ENCODE measurements around the gene PIK3C3. TPM values are rescaled to one million over a fixed set of nuclear protein-coding genes. Genes with fewer than 3 reads are reported as not detected.

Gene PIK3C3
- total RNA-seq, 4 donors from 2014 or later, result 26.2 to 63.2 (median 30.8) TPM

DNA sequence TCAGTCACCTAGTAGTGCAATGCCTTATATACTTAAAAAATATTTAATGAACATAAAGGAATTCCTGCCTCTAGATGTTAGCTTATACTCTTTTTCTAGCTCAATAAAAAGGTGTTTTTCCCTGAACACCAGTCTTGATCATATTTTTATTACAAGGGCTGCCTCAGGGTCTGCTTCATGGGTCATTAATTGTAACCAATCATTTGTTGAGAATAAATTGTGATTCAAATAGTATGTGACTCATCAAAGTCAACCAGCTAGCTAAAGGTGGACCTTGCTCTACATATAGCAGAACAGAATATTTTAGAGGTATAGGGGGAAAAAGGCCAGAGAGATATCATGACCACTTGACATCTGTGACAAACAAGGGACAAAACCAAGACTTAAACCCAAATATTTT, 114.0 kb downstream of the PIK3C3 start:
- Histone ChIP-seq H3K27ac (no peak overlapping the region), H3K4me1 (no peaks in the 10 kb centered on the region), H3K4me3 (no peak overlapping the region), H3K36me3 (peaks cover 56% of the 10 kb centered on the region), H3K27me3 (no peaks in the 10 kb centered on the region), H3K9me3 (no peaks in the 10 kb centered on the region)
- no peak for DNase-seq (ENCODE audit: low spot score in 2 of 2)
- TF ChIP-seq POLR2A (IDR thresholded peaks at IDR 0.05), result no peak

DNA sequence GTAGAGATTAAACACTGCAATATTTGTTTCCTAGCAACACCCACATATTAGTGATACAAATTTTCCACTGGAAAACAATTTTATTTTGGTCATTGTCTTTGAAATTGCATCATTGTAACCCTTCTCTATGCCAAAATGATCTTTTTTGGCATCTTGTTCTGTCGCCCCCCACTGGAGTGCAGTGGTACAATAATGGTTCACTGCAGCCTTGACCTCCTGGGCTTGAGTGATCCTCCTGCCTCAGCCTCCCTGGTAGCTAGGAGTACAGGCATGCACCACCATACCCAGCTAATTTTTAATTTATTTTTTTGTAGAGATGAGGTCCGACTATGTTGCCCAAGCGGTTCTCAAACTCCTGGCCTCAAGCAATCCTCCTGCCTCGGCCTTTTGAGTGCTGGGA, 117.4 kb downstream of the PIK3C3 start:
- H3K27me3 ChIP-seq, result no peaks in the 10 kb centered on the region
- no peaks in the 10 kb centered on the region for H3K4me1 ChIP-seq
- peaks cover 41% of the 10 kb centered on the region for H3K36me3 ChIP-seq
- TF ChIP-seq EP300 (IDR thresholded peaks at IDR 0.05) (no peak), POLR2AphosphoS5 (IDR thresholded peaks at IDR 0.05) (no peak), POLR2A (IDR thresholded peaks at IDR 0.05) (no peak)
- TF ChIP-seq, protein P1, sequence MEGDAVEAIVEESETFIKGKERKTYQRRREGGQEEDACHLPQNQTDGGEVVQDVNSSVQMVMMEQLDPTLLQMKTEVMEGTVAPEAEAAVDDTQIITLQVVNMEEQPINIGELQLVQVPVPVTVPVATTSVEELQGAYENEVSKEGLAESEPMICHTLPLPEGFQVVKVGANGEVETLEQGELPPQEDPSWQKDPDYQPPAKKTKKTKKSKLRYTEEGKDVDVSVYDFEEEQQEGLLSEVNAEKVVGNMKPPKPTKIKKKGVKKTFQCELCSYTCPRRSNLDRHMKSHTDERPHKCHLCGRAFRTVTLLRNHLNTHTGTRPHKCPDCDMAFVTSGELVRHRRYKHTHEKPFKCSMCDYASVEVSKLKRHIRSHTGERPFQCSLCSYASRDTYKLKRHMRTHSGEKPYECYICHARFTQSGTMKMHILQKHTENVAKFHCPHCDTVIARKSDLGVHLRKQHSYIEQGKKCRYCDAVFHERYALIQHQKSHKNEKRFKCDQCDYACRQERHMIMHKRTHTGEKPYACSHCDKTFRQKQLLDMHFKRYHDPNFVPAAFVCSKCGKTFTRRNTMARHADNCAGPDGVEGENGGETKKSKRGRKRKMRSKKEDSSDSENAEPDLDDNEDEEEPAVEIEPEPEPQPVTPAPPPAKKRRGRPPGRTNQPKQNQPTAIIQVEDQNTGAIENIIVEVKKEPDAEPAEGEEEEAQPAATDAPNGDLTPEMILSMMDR (IDR thresholded peaks at IDR 0.05), result no peak
- 91% methylated on average over 4 of the region's 4 CpGs for WGBS
- no peak overlapping the region for H3K4me3 ChIP-seq
- H3K27ac ChIP-seq, result no peak overlapping the region
- no peak for DNase-seq (ENCODE audit: low spot score in 2 of 2)
- H3K9me3 ChIP-seq, result no peaks in the 10 kb centered on the region

DNA sequence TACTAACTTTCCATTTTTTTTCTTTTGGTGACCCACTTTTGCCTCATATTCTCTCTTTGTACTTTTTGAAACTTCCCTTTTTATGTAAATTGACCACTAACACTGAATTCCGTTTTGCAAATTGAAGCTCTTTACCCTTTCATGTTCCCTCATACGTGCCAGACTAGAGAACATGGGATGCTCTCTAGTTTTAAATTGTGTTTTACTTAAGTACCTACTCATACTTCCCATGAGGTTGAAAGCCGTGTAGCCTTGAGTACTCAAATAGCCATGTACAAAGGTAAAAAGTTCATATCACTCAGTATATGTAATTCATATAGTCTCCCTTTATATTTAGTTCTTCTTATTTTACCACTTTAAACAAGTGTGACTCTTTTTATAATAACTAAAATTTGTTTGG, 119.7 kb downstream of the PIK3C3 start:
- Histone ChIP-seq H3K27me3 (no peaks in the 10 kb centered on the region), H3K4me3 (no peak overlapping the region), H3K4me1 (no peaks in the 10 kb centered on the region), H3K36me3 (peaks cover 43% of the 10 kb centered on the region), H3K27ac (no peak overlapping the region), H3K9me3 (no peaks in the 10 kb centered on the region)
- WGBS, result 91% methylated on average over 3 of the region's 3 CpGs
- DNase-seq (ENCODE audit: low spot score in 2 of 2), result no peak
- TF ChIP-seq, protein P1 (IDR thresholded peaks at IDR 0.05), result no peak
- TF ChIP-seq POLR2A (IDR thresholded peaks at IDR 0.05) (no peak), POLR2AphosphoS5 (IDR thresholded peaks at IDR 0.05) (no peak), EP300 (IDR thresholded peaks at IDR 0.05) (no peak)

DNA sequence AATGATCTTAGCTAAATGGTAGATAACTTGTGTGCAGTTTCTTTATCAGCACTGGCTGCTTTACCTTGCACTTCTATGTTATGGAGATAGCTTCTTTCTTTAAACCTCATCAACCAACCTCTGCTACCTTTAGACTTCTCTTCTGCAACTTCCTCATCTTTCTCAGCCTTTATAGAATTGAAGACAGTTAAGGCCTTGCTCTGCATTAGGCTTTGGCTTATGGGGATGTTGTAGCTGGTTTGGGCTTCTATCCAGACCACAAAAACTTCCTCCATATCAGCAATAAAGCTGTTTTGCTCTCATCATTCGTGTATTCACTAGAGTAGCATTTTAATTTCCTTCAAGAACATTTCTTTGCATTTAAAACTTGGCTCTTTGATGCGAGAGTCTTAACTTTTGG, 123.7 kb downstream of the PIK3C3 start:
- TF ChIP-seq POLR2AphosphoS5 (IDR thresholded peaks at IDR 0.05) (no peak), EP300 (IDR thresholded peaks at IDR 0.05) (no peak), POLR2A (IDR thresholded peaks at IDR 0.05) (no peak)
- TF ChIP-seq, protein P1 (IDR thresholded peaks at IDR 0.05), result no peak
- Histone ChIP-seq H3K4me1 (no peaks in the 10 kb centered on the region), H3K4me3 (no peak overlapping the region), H3K36me3 (peaks cover 37% of the 10 kb centered on the region), H3K27me3 (no peaks in the 10 kb centered on the region), H3K9me3 (no peaks in the 10 kb centered on the region), H3K27ac (no peak overlapping the region)
- no peak for DNase-seq (ENCODE audit: low spot score in 2 of 2)
- 72% methylated on average over 2 of the region's 2 CpGs for WGBS

DNA sequence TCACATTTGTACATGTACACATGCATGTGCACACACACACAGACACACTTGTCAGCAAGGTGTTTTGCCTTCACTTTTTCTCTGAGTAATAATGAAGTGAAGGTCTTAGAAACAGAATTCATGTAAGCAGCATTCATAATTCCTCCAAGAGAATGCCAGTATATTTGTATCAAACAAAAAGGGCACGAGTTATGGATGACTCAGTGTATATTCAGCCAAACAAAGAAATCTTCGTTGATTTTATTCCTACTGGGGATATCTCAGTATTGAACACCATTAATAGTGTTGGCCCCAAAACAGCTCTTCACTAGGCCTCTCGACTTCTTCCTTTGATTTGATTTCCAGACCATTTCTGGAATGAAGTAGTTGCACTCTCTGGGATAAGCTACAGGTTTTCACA, 125.3 kb downstream of the PIK3C3 start:
- H3K4me1 ChIP-seq, result no peaks in the 10 kb centered on the region
- TF ChIP-seq POLR2AphosphoS5 (IDR thresholded peaks at IDR 0.05) (no peak), POLR2A (IDR thresholded peaks at IDR 0.05) (no peak), EP300 (IDR thresholded peaks at IDR 0.05) (no peak)
- TF ChIP-seq, protein P1 (IDR thresholded peaks at IDR 0.05), result no peak
- no peaks in the 10 kb centered on the region for H3K9me3 ChIP-seq
- peaks cover 37% of the 10 kb centered on the region for H3K36me3 ChIP-seq
- H3K4me3 ChIP-seq, result no peak overlapping the region
- DNase-seq (ENCODE audit: low spot score in 2 of 2), result no peak
- no peak overlapping the region for H3K27ac ChIP-seq
- WGBS, result 75% methylated on average over 3 of the region's 3 CpGs
- H3K27me3 ChIP-seq, result no peaks in the 10 kb centered on the region

All from suprapubic skin (tissue), 4 donors.